HG03521 (cell line): Measurements from ENCODE around the gene FAM186B.
"Not testable (repeated sequence)": the region's sequence is repeated elsewhere in the genome, so short reads cannot be mapped to it uniquely, and the experiment has no call there.

Experiments
- ATAC-seq: cut with Tn5 transposase; IDR thresholded peaks from one replicate; pipeline ENCODE4 v1.9.1; 2021; ENCODE audit warnings: mild to moderate bottlenecking, moderate library complexity; ENCODE audit not compliant: unreplicated experiment

Gene FAM186B, protein sequence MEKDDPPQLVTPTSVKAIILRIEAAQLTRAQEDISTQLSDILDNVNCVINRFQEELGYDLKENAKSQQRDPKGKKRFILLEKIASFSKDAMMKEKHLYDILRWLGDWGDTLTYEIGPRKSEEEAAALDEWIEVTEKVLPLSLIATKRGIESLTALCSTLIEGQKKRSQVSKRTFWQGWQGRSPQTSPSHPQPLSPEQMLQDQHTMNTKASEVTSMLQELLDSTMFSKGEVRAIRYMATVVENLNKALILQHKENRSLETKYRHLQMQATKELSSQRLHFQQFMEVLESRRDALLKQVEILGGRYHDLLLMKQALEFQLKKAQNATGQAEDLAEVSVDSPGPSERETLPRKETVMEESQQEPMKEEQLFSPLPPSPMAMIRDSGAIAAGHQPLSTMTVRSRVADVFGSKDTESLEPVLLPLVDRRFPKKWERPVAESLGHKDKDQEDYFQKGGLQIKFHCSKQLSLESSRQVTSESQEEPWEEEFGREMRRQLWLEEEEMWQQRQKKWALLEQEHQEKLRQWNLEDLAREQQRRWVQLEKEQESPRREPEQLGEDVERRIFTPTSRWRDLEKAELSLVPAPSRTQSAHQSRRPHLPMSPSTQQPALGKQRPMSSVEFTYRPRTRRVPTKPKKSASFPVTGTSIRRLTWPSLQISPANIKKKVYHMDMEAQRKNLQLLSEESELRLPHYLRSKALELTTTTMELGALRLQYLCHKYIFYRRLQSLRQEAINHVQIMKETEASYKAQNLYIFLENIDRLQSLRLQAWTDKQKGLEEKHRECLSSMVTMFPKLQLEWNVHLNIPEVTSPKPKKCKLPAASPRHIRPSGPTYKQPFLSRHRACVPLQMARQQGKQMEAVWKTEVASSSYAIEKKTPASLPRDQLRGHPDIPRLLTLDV

GRCh38 chr12:49605539-49605938 is at the start of gene FAM186B:
TSS of gene FAM186B (minus strand) at chr12:49605639. CDS start at chr12:49605477, 162 bp downstream.
- ATAC-seq: not testable (repeated sequence)

DNA sequence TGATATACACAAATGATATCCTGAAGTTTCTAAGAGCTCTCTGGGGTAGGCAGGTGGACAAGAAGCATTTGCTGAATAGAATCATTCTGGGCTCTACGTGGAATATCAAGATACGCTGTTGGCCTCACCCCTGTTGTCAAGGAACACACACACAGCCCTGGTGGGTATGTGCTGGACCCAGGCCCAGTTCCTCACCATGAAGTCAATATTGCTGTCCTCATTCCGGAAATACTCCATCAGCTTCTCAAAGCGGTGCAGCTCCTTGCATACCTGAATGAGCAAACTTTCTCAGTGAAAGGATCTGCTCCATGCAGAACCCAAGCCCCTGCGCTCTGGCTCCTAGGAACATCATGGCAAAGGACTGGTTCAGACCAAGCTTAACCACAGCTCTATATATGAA is 49.3 kb upstream of the FAM186B start:
- no peak for ATAC-seq

GRCh38 chr12:49652921-49653520 is 47.6 kb upstream of the FAM186B start:
- no peak for ATAC-seq

- ATAC-seq: no peak
Measured at GRCh38 chr12:49651855-49652254, 46.4 kb upstream of the FAM186B start.

DNA sequence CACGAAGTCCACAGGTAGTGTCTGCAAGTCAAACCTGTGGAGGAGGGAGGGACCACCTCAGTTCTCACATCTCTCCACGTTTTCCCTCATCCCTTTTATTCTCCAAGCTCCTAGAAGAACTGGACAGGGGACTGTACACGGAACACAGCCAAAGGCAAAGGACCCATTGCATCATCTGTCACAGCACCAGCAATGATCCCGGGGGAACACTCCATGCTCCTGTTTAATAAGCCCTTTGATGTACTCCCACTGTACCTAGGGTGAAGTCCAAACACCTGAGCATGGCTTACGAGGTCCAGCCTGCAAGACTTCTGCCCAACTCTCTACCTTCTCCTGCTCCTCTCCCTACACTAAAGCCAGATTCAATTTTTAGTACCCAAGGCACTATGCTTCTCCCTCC is 44.5 kb upstream of the FAM186B start:
- no peak for ATAC-seq

DNA sequence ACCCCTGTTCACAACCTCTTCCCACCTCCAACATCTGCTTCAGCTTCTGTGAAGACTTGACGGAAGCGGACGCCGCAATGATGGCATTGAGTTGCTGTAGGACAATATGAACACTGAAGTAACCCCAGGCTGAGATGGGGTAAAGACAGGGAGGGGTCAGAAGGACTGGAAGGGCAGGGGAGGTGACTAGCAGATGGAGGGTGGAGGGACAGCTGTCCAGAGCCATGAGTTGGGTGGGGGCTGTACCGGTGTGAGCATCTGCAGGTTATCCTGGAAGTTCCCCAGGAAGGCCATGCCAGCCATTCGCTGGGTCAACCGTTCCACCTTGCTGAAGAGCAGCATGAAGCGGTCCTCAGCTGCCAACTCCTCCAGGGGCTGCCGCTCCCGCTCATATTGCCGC is 44.0 kb upstream of the FAM186B start:
- no peak for ATAC-seq

DNA sequence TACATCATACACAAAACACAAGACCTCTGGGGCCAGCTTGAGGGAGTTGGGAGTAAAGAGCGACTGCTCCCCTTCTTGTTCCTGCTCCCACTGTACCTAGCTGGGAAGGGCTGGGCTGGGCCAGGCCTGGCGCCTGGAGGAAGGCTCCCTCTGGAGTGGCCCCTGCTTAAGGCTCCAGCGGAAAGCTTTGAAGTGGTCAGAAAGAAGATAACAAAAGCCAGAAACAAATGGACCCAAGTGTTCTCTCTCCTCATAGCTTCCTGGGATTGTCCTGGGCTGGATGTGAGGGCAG is 43.2 kb upstream of the FAM186B start:
- no peak for ATAC-seq

DNA sequence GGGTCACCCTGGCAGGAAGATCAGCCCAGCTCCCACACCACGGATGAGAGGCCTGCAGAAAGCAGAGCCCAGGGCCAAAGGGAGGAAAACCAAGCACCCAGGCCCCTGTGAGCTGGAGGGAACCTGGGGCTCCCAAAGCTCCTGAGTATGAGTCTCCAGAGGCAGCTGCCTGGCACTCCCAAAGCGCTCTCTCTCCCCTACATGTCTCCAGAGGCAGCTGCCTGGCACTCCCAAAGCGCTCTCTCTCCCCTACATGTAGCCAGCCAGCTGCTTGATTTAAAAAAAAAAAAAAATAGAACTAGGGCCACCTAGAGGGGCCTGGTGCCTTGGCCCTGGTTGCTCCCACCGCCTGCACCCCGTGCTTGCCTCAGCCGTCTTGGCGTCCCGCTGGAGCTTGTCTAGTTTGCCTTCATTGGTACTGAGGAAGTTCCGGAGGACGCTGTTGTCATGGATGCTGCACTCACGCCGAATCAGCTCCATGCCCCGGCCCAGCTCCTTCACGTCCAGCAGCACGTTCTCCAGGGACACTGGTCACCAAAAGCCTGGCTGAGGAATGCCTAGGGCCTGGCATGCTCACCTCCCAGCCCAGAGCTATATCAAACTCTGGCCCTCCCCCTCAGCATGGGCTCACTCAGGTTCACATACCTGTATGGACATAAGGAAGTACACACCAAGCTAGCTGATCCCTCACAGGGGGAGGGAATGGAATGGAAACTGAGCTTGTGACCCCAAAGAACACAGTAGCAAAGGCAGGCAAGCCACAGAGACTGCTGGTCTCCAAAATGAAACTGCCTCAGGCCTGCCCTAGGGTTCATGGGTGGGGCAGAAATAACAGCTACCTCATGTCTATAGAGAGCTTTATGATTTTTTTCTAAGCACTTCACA is 42.6 kb upstream of the FAM186B start:
- ATAC-seq: no peak

GRCh38 chr12:49646871-49647654 is 41.6 kb upstream of the FAM186B start:
- no peak for ATAC-seq

DNA sequence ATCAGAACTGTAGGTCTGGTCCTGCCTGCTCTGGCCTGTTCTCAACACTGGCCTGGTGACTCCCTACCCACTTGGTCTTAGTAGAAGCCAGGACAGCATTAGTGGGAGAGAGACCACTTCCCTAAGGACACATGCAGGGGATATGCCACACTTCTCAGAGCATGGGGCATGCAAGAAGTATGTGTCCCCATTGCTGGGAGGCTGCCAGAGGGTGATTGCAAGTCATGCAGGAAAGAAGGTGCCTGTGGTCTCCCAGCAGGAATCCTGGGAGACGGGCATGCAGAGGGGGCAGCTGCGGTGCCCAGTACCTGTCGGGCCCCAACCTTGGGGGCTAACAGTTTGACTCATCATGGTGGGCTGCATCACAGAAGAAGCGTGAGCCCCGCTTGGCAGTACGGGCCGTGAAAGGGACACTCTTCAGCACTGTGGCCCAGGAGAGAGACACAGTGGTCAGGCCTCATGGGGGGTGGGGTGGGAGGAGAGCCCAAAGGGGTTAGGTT is 40.9 kb upstream of the FAM186B start:
- ATAC-seq: no peak

- no peak for ATAC-seq
Measured at GRCh38 chr12:49645146-49646039, 40.0 kb upstream of the FAM186B start.

- ATAC-seq: no peak
Measured at GRCh38 chr12:49644620-49644994, 39.2 kb upstream of the FAM186B start.

DNA sequence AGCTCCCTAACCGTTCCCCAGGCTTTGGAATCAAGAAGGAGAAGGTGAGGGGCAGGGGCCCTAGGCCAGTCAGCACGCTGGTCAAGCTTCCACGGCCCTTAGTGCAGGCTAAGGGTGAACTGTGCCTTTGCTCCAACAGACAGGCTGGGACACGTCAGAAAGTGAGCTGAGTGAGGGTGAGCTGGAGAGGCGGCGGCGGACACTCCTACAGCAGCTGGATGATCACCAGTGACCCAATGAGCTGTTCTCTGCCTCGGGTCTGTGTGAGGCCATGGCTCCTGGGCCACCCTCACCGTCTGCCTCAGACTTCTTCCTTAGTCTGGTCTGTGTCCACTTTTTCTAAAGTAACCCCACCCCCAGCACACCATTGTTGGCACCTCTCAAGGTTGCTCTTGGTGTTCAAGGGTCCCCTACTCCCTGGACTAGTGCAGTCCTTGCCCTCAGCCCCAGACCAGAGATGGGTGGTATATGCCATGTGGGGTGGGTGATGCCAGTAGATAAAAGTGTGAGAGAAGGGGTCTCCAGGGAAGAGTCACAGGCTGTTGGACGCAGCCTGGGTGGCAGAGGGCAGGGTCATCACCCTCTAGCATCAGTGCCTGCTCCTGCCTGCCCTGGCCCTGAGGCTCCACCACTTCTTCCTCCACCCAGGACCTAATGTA is 38.7 kb upstream of the FAM186B start:
- no peak for ATAC-seq

DNA sequence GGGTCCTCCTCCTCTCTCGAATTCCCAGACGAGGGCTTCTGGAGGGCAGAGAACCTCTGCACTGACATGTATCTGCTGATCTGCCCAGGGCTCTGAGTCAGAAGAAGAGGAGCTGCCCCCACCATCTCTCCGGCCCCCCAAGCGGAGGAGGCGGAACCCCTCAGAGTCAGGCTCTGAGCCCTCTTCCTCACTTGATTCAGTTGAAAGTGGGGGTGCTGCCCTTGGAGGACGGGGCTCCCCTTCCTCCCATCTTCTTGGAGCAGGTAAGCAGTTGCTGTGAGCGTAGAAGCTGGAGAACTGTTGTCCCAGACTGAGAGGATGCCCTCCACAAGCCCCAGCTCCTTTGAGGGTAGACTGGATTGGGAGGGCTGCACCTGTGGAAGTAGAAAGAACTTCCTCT is 37.7 kb upstream of the FAM186B start:
- no peak for ATAC-seq

GRCh38 chr12:49642370-49642802 is 36.9 kb upstream of the FAM186B start:
- ATAC-seq: no peak

DNA sequence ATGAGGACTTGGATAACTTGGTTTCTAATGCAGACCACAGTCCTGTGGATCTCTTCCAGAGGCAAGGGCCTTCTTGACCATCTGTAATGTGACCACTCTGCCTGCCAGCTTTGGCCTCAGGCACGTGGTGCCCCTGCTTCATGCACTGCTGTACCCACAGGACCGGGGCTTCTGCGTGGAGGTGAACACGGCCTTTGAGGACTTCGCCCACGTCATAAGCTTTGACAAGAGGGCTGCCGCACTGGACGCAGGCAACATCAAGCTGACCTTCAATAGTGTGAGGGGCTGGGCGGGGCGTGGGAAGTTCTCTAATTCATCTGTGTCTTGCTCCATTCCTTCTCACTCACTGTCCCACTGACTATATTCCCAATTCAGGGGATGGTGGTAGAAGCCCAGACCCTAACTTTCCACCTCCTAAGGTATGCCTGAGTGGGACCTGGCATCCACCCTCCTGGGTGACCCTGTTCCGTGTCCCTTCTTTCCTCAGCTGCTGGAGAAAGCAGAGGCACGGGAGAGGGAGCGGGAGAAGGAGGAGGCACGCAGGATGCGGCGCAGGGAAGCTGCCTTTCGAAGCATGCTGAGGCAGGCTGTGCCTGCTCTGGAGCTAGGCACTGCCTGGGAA is 36.4 kb upstream of the FAM186B start:
- no peak for ATAC-seq

GRCh38 chr12:49636979-49637755 is 31.7 kb upstream of the FAM186B start:
- no peak for ATAC-seq
